GM21529 (cell line): ENCODE results near the gene SLC6A12.
"Not testable (repeated sequence)": the region's sequence is repeated elsewhere in the genome, so short reads cannot be mapped to it uniquely, and the experiment has no call there.

Experiments used
- ATAC-seq: cut with Tn5 transposase; IDR thresholded peaks from one replicate; pipeline ENCODE4 v1.9.1; 2021; ENCODE audit not compliant: unreplicated experiment

SLC6A12 gene

DNA sequence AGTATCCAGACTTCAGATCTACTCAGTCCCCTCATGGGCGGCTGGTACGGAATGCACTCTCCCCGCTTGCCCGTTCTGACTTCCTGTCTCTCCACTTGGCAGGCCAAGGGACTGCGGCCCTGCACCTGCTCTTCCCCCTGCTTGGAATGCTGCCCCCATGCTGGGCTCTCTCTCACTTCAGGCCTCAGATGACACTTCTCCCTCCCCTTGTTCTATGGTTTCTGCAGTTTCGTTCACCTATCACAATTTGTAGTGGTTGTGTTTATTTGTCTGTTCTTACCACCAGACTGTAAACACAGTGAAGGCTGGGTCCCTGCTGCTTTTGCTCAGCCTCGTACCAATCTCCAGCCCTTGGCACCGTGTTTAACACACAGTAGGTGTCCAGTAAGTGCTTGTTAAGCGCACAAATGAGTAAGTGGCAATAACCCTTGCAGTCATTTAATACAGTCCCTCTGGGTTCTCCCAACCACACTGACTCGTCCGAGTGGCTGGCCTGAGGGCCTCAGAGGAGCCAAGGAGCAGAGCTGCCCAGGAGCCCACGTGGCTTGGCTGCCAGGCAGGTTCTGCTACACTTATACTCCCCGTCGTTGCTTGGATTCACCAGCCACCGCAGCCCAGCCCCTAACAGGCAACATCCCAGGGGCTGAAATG is 11.8 kb downstream of the SLC6A12 start:
- ATAC-seq, result no peak

DNA sequence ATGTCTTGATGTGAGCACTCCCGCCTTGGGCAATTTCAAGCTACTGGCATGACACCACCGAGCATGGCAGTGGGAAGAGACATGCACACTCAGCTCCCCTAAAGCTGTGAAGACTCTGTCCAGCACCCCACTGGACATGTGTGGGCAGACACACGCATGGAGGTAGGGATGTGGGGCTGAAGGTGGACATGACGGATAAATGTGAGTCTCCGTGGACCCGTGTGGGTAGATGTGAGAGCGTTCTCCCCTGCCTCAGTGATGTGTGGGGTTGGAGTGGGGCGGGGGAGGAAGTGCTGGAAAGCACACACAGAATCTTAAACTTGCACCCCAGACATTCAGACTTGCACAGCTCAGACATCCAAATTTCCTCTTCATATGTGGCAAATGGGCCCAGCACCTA is 12.6 kb downstream of the SLC6A12 start:
- ATAC-seq, result no peak

DNA sequence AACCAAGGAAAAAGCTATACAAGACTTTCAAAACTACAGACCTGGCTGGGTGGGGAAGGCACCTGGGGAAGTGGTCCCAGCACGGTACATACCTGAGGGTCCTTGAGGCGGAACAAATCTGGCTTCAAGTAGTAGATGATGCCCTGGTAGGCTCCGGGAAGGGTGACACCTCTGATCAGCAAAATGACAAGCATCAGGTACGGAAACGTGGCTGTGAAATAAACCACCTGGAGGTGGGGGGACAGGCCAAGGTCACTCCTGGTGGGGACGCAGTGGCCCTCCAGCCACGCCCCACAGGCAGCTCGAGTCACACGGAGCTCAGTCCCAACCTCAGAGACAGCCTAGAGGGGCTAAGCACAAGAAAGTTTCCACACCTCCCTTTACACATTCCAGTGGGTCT is 15.3 kb downstream of the SLC6A12 start:
- no peak for ATAC-seq

DNA sequence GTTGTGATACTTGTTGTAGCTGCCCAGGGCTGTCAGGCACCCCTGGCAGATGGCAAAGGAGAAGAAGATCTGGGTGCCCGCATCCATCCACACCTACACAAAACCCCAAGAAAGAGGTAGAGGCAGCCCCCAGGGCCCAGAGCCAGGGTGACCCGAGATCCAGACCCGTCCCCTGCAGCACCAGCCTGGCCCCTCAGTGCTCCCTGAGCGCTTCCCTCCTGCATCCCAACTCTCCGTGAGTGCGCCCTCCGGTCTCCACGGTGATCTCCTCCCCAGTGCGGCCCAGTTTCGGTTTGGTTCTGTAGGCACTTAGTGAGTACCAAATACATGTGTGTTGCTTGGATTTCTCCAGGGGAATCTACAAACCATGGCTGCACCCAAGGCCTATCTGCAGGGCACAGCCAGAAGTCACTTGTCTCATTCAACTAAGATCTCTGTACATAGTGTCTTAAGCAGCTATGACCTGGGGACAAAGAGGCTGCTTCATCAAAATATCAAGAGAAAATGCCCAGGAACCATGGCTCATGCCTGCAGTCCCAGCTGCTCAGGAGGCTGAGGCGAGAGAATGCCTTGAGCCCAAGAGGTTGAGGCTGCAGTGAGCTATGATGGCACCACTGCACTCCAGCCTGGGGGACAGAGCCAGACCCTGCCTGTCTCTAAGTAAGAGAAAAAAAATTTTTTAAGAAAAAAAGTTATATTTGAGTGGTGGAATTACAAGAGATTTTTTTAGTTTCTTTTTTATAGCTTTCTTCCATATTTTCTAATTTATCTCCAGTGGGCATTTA is 15.9 kb downstream of the SLC6A12 start:
- no peak for ATAC-seq

DNA sequence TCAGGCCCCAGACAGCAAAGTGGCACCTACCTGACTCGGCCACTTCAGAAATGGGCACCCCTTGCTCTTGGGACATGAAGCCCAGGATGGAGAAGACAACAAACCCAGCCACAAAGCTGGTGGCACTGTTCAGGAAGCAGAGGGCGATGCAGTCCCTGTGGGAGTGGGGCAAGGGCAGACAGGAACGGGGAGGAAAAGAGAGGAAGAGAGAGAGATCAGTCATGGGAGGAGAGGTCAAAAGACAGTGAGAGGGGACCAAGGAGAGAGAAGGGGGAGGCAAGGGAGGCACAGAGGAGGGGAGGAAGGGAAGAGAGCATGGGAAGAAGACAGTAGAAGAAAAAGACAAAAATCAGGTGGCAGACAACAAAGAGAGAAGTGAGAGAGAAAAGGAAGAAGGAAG is 16.6 kb downstream of the SLC6A12 start:
- no peak for ATAC-seq

DNA sequence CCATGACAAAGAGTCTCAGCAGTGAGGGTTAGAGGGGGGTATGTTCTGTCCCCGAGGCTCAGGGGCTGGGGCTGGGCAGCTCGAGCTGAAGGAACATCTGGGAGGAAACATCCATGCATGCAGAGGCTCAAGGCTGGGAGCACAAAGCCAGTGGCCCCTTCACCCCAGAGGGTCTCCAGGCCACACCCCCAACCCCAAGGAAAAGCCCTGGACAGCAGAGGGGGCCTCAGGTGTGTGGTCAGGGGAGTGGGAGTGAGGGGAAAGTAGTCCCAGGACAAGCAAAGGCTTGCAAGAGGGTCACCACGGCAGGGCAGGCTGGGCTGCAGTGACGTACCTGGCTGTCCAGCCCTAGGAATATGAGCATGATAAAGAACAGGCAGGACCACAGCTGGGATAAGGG is 17.5 kb downstream of the SLC6A12 start:
- ATAC-seq, result no peak

DNA sequence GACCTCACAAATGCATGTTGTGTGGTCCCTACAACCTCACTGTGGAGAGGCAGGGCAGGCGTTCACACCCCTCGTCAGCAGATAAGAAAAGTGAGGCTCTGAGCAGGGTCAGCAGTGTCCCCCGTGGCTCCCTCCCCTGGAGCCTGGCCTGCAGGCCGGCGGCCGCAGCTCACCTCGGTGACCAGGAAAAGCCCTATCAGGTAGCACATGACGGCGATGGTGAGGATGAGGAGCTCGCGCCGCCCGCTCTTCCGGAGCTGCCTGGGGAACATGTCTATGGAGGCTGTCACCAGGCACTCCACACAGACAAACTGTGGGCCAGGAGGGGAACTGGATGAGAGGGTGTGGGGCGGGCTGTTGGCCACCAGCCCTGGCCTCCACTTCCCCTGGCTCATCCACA is 18.0 kb downstream of the SLC6A12 start:
- no peak for ATAC-seq

DNA sequence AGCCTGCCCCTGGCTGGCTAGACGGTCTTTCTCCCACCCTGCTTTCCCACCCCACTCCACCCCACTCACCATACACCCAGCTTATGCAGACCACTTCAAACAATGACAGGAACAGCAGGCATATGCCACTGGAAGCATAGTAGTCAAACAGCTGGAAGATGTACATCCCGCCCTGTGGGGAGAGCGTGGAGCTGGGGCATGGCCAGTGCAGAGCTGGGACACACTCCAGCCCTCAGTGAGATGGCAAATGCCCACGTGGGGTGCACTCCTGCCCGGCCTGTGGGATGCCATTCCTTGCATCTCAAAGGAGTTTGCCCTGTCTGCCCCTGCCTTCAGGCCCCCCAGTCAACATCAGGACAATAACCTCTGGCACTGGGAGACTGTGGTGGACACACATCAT is 18.8 kb downstream of the SLC6A12 start:
- ATAC-seq, result no peak

DNA sequence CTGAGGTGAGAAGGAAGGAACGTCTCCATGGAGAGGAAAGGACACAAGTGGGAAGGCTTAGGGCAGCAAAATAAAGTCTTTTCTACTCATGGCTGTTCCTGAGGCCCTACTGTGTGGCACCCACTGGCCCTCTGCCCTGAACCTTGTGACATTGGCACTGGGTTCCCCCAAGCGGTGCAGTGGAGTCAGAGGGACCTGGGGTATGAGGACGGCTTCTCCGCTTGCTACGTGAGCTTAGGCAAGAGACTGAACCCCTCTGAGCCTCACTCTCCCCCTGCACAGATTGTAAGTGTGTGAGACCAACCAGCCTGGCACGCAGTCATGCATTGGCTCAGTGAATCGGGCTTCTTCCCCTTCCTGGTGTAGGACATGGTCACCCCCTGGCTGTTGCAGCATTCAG is 19.7 kb downstream of the SLC6A12 start:
- ATAC-seq, result no peak

DNA sequence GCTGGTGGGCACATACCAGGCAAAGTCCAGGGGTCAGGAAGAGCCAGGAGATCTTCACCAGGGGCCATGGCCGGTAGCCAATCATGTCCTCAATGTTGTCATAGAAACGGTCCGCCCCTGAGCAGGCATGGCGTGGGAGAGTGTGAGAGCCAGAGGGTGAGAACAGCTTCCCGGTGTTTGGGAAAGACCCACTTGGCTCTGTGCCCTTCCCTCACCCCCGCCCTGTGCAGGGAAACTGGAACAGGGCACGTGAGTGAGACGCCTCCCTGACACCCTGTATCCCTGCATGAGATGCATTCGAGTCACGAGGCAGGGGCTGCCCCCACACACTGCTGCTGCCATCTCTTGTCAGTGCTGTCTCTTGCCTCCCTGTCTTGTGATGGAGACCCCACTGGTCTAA is 20.7 kb downstream of the SLC6A12 start:
- ATAC-seq, result no peak

DNA sequence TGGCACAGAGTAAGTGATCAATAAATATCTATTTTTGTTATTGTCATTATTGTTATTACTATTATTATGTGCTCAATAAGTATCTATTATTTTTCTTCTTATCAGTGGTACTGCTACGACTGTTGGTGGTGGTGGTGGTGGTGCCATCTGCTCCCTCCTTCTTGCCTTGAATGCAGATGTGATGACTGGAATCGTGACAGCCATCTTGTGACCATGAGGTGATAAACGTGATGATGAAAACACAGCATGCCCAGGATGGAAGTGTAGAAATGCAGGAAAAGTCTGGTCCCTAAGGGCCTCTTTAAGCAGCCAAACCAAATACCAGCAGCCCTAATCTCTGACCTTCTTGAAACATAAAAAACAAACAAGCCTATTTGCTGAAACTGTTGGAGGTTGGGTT is 22.4 kb downstream of the SLC6A12 start:
- no peak for ATAC-seq

DNA sequence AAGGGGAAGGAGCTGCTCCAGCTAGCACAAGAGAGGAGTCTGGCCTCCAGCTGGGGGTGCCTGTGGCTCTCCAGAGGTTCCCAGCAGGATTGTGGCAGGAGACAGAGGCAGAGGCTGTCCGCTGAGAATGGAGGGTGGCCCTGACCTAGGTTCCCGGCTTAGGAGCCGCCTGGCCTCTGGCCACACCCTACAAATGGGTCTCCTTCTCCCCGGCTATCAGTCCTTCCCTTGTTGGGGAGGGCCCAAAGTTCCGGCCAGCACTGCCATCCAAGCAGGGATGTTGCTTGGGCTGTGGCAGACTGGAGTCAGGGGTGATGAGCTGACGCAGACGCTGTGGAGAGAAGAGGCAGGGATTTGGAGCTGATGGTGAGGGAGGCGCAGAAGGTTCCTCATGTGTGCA is 23.1 kb downstream of the SLC6A12 start:
- ATAC-seq, result no peak

DNA sequence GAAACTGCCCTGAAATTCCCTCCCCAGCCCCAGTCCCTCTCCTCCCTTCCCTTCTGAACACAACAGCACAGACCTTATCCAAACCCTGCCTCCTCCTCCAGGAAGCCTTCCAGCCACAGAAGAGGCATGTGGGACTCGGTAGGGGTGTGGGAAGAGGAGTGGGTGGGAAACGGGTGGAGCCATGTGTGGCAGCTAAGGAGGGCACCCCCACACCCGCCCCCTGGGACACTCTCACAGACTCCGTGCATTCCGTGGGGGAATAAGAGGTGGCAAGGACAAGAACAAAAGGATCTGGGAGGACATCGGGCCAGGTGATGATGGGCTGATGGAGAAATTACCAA is 24.4 kb downstream of the SLC6A12 start:
- ATAC-seq, result no peak

DNA sequence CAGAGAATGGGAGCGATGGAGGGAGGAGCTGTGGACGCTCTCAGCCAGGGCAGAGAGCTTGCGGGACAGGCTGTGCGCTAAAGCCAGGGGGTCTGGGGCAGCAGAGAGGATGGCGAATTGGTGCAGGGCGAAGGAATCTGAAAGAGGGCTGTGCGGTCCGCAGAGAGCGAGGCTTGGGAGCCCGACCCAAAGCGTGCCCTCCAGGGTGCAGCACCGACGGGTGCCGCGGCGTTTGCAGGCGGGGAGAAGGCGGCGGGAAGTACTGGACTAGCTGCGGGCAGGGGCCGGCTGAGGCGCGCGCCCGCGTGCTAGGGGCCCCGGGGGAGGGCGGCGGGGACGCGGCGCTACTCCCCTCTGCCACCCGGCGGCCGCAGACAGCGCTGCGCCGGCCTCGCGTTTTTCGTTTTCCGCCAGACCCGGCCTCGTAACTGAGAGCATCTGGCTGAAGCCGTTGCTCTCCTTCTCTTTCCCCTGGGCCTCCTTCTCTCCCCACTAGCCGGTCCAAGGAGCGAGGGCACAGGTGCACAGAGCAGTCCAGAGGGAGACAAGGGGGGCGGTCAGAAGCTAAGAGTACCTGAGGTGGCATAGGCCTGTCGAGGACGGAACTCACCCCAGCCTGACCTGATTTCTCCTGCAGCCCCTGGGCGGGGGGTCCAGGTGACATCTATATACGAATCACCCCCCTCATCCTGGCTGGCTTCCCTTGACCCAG is 24.9 kb downstream of the SLC6A12 start:
- no peak for ATAC-seq

DNA sequence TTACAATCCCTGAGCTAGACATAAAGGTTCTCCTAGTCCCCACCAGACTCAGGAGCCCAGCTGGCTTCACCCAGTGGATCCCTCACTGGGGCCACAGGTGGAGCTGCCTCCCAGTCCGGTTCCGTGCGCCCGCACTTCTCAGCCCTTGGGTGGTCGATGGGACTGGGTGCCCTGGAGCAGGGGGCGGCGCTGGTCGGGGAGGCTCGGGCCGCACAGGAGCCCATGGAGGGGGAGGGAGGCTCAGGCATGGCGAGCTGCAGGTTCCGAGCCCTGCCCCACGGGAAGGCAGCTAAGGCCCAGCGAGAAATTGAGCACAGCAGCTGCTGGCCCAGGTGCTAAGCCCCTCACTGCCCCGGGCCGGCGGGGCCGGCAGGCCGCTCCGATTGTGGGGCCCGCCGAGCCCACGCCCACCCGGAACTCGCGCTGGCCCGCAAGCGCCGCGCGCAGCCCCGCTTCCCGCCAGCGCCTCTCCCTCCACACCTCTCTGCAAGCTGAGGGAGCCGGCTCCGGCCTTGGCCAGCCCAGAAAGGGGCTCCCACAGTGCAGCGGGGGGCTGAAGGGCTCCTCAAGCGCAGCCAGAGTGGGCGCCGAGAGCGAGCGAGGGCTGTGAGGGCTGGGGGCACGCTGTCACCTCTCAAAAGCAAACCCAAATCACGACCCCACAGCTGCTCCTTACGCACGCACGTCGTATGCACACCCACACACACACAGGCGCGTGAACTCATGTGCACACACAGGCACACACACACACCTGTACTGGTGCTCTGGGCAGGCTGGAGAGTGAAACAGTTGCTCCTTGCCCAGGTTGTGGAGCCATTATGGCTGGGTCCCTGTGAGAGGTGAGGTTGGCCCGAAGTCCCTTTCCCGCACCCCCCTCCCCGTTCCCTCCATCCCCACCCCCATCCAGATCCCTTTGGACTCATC is 25.7 kb downstream of the SLC6A12 start:
- ATAC-seq, result not testable (repeated sequence)

DNA sequence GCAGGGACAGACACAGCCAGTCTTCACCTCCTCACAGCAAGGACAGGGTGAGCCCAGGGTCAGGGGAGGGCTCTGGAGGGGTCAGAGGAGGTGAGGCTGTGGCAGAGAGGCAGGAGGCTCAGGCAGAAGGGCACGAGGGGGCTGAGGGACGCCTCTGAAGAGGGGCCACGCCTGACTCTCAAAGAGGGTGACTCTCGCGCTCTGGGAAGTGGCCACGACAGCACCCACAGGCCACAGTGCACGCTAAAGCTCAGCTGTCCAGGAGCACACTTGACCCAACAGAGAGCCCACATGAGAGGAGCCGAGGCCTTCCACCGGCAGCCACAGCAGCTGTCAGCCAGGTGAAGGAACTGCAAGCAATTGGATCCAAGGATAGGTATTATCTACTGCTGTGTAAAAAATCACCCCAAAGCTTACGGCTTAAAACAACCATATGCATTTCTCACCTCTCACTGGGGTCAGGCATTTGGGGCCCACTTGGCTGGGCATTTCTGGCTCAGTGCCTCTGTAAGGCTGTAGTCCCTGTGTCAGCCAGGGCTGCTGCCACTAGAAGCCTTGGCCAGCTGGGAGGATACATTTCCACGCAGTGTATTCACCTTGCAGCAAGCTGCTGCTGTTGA is 27.8 kb downstream of the SLC6A12 start:
- no peak for ATAC-seq

DNA sequence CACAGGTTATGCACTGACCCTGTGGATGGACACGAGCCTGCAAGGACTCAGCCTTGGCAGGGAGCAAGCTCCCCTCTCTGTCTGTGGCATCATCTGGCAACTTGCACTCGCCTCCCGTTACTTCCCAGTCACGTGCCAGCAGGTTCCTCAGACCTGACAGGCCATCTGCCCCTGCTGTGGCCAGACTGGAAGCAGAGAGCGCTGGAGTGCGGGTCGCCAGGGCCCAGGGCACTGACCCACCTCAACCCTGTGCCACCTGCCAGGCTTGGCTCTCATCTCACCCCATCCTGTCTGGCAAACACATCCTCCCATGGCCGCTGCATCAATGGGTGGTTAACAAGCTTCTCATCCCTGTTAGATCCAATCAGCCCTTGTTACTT is 28.4 kb downstream of the SLC6A12 start:
- no peak for ATAC-seq

DNA sequence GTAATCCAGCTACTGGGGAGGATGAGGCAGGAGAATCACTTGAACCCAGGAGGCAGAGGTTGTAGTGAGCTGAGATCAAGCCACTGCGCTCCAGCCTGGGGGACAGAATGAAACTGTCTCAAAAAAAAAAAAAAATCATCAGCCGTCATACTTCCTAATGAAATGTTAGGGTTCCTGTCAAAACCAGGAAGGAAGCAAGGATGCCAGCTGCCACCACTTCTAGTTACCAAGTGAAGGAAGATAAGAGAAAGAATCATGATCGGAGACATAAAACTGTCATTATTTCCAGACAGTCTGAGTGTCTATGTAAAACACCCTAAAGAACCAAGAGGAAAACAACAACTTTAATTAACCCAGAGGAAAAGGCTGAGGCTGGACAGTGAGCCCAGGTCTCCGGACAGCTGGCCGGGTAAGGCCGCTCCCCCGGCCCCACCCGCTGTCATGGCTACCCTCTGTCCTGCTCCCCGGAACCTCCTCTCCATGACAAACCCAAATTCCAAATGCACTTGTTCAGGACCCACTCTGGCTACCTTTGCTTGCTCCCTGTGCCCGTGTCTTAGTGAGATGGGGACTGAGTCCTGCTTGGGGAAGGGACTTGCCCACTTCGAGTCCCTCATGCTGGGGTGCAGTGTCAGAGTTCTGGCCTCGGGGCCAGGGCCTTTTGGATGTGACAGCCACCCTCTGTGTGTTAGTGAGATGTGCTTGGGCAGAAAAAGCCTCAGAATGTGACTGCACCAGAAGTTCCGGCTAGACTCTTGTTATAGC is 29.0 kb downstream of the SLC6A12 start:
- ATAC-seq, result no peak

DNA sequence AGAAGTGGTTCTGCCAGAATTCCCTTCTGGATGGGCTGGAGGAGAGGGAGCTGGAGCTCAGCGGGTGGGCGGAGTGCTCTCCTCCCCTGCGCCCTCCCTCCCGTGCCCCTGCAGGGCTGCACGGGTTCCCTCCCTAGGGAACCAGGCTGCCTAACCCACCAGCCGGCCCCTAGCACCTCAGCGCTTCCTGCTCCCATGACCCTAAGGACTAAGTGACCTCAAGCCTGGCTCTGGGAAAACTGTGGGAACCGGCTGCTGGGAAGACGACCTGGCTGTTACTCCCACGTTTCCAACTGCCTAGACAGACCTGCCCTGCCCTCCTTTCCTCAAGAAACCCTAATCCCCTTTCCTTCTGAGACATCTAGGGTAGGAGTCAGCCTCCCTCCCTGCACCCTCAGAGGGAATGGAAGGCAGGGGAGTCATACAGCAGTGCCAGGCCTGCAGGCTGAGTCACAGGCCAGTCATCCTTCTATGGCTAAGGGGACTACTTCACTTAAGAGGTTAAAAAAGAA is 31.5 kb downstream of the SLC6A12 start:
- ATAC-seq, result no peak

DNA sequence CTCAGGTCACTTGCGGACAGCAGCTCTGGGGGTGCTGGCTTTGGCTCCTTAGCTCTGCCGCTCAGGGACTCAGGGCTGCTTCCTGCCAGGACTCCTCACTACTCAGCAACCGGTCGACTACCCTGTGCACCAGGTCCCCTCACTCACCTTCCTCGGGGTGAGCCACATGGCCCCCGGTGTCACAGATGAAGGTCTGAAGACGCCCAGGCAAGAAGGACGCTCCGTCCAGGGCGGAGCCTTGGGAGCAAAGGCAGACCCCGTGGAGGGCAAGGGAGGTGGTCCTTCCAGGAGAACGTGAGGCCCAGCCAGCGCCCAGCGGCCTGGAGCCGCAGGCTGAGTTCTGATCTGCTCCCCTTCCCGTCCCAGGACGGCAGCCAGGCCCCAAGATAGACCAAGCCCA is 32.0 kb downstream of the SLC6A12 start:
- ATAC-seq, result no peak
